WTC11 (cell line): ENCODE measurements around the gene LEMD3.

Experiments
- AR ChIP-seq: fragments of 250-450 bp; sonication (Bioruptor Pico); IDR thresholded peaks from 2 replicates; pipeline ENCODE4 v1.9.0; 2021; ENCODE audit warnings: mild to moderate bottlenecking
- ETV6 ChIP-seq: sonication (generic); formaldehyde crosslinking; IDR thresholded peaks from 2 replicates; pipeline ENCODE4 v1.8.1; 2022; ENCODE audit warnings: mild to moderate bottlenecking, missing genetic modification reagents
- ZBTB43 ChIP-seq: sonication (generic); formaldehyde crosslinking; IDR thresholded peaks from 2 replicates; pipeline ENCODE4 v1.8.1; 2023; ENCODE audit warnings: mild to moderate bottlenecking, missing genetic modification reagents
- ZNF263 ChIP-seq: sonication (generic); formaldehyde crosslinking; IDR thresholded peaks from 2 replicates; pipeline ENCODE4 v1.8.1; 2022; ENCODE audit warnings: low read depth, mild to moderate bottlenecking, moderate library complexity, missing genetic modification reagents
- TF ChIP-seq, protein P1 (sequence below): fragments of 200-600 bp; IDR thresholded peaks from 2 replicates; pipeline ENCODE4 v1.8.0; 2022; ENCODE audit warnings: antibody characterized with exemption
- TF ChIP-seq, protein P2 (sequence below): sonication (generic); formaldehyde crosslinking; IDR thresholded peaks from 2 replicates; pipeline ENCODE4 v1.8.1; 2022; ENCODE audit warnings: low read depth, missing genetic modification reagents, borderline replicate concordance

DNA sequence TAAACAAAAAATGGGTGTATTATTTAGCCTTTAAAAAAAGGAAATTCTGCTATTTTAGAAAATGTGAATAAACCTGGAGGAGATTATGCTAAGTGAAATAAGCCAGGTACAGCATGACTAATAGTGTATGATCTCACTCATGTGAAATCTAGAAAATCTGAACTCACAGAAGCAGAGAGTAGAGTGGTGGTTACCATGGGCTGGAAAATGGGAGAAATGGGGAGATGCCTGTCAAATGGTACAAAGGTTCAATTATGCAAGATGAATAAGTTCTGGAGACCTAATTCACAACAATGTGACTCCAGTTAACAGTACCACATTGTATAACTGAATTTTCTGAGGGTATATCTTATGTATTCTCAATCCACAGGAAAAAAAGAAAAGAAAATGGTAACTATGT is 17.4 kb upstream of the LEMD3 start:
- TF ChIP-seq, protein P1, sequence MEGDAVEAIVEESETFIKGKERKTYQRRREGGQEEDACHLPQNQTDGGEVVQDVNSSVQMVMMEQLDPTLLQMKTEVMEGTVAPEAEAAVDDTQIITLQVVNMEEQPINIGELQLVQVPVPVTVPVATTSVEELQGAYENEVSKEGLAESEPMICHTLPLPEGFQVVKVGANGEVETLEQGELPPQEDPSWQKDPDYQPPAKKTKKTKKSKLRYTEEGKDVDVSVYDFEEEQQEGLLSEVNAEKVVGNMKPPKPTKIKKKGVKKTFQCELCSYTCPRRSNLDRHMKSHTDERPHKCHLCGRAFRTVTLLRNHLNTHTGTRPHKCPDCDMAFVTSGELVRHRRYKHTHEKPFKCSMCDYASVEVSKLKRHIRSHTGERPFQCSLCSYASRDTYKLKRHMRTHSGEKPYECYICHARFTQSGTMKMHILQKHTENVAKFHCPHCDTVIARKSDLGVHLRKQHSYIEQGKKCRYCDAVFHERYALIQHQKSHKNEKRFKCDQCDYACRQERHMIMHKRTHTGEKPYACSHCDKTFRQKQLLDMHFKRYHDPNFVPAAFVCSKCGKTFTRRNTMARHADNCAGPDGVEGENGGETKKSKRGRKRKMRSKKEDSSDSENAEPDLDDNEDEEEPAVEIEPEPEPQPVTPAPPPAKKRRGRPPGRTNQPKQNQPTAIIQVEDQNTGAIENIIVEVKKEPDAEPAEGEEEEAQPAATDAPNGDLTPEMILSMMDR: no peak
- TF ChIP-seq, protein P2, sequence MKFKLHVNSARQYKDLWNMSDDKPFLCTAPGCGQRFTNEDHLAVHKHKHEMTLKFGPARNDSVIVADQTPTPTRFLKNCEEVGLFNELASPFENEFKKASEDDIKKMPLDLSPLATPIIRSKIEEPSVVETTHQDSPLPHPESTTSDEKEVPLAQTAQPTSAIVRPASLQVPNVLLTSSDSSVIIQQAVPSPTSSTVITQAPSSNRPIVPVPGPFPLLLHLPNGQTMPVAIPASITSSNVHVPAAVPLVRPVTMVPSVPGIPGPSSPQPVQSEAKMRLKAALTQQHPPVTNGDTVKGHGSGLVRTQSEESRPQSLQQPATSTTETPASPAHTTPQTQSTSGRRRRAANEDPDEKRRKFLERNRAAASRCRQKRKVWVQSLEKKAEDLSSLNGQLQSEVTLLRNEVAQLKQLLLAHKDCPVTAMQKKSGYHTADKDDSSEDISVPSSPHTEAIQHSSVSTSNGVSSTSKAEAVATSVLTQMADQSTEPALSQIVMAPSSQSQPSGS (CRISPR knock-in tag): no peak
- TF ChIP-seq ZBTB43 (CRISPR knock-in tag) (no peak), AR (CRISPR knock-in tag) (no peak), ETV6 (CRISPR knock-in tag) (no peak), ZNF263 (CRISPR knock-in tag) (no peak)
